ENCODE measurements around the gene COL1A2.

The COL1A2 gene

DNA sequence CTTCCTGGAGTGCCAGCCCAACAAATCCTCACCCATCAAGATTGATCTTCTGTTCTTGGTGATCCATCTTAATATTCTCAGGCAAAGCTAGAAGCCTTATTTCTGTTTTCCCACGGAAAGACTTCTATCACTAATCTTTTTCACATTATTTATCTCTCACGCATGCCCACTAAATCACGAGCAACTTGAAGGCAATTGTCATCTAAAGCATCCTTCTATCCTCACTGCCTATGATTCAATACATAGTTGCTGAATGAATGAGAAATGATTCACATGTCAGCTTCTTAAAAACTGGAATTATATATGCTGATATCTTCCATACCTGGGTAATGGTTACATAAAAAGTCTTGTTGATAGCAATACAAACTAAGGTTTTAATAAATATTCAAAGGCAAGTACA is 12.6 kb upstream of the COL1A2 start:
- H3K4me1 ChIP-seq (ENCODE audit: insufficient read depth, low read length), result no peaks in the 10 kb centered on the region
- no peaks in the 10 kb centered on the region for H3K27me3 ChIP-seq (ENCODE audit: insufficient read depth, low read length, poor library complexity)
- H3K79me2 ChIP-seq (ENCODE audit: insufficient read depth, low read length), result no peaks in the 10 kb centered on the region
- H3K27ac ChIP-seq (ENCODE audit: low read length), result no peak overlapping the region
- ATAC-seq (ENCODE audit: insufficient read depth, low read depth) (no peak), DNase-seq (no peak)
- no peak overlapping the region for H3K4me2 ChIP-seq (ENCODE audit: insufficient read depth, low read length)
- H3K36me3 ChIP-seq (ENCODE audit: insufficient read depth, low read length), result no peaks in the 10 kb centered on the region
- no peak for TF ChIP-seq EZH2 (IDR thresholded peaks at IDR 0.05; ENCODE audit: borderline replicate concordance, low read depth, low read length, severe bottlenecking)
- TF ChIP-seq, protein P1, sequence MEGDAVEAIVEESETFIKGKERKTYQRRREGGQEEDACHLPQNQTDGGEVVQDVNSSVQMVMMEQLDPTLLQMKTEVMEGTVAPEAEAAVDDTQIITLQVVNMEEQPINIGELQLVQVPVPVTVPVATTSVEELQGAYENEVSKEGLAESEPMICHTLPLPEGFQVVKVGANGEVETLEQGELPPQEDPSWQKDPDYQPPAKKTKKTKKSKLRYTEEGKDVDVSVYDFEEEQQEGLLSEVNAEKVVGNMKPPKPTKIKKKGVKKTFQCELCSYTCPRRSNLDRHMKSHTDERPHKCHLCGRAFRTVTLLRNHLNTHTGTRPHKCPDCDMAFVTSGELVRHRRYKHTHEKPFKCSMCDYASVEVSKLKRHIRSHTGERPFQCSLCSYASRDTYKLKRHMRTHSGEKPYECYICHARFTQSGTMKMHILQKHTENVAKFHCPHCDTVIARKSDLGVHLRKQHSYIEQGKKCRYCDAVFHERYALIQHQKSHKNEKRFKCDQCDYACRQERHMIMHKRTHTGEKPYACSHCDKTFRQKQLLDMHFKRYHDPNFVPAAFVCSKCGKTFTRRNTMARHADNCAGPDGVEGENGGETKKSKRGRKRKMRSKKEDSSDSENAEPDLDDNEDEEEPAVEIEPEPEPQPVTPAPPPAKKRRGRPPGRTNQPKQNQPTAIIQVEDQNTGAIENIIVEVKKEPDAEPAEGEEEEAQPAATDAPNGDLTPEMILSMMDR (IDR thresholded peaks at IDR 0.05; ENCODE audit: borderline replicate concordance, extremely low read depth, low read length, poor library complexity, severe bottlenecking), result no peak
- H3K9me3 ChIP-seq (ENCODE audit: insufficient read depth, low read length, severe bottlenecking), result no peaks in the 10 kb centered on the region
- no peak overlapping the region for H3K4me3 ChIP-seq (ENCODE audit: low read depth in 1 of 2, low read length in 2 of 2)
- H4K20me1 ChIP-seq (ENCODE audit: insufficient read depth, low read length), result no peaks in the 10 kb centered on the region
- H2AFZ ChIP-seq (ENCODE audit: low read depth, low read length), result no peak overlapping the region
- H3K9ac ChIP-seq (ENCODE audit: low read depth, low read length), result no peak overlapping the region

DNA sequence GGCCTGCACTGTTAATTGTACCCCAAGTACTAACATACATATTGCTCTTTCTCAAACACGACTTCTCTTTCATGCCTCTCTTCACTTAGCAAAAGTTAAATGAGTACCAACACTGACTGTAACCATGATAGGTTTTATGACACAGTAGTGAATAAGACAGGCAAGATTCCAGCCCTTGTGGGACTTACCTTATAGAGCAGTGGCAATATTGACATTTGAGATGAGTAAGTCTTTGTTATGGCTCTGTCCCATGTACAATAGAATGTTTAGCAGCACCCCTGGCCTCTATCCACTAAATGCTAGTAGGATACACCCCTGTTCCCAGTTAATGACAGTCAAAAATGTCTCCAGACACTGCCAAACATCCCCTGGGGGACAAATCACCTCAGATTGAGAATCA is 11.9 kb upstream of the COL1A2 start:
- Histone ChIP-seq H2AFZ (ENCODE audit: low read depth, low read length) (no peak overlapping the region), H3K79me2 (ENCODE audit: insufficient read depth, low read length) (no peaks in the 10 kb centered on the region), H3K9me3 (ENCODE audit: insufficient read depth, low read length, severe bottlenecking) (no peaks in the 10 kb centered on the region), H3K4me1 (ENCODE audit: insufficient read depth, low read length) (no peaks in the 10 kb centered on the region), H3K4me3 (ENCODE audit: low read depth in 1 of 2, low read length in 2 of 2) (no peak overlapping the region), H3K27ac (ENCODE audit: low read length) (no peak overlapping the region), H3K4me2 (ENCODE audit: insufficient read depth, low read length) (no peak overlapping the region), H3K36me3 (ENCODE audit: insufficient read depth, low read length) (no peaks in the 10 kb centered on the region), H3K27me3 (ENCODE audit: insufficient read depth, low read length, poor library complexity) (no peaks in the 10 kb centered on the region), H4K20me1 (ENCODE audit: insufficient read depth, low read length) (no peaks in the 10 kb centered on the region), H3K9ac (ENCODE audit: low read depth, low read length) (no peak overlapping the region)
- DNase-seq, result no peak
- ATAC-seq (ENCODE audit: insufficient read depth, low read depth), result no peak
- no peak for TF ChIP-seq EZH2 (IDR thresholded peaks at IDR 0.05; ENCODE audit: borderline replicate concordance, low read depth, low read length, severe bottlenecking)
- TF ChIP-seq, protein P1 (IDR thresholded peaks at IDR 0.05; ENCODE audit: borderline replicate concordance, extremely low read depth, low read length, poor library complexity, severe bottlenecking), result no peak

DNA sequence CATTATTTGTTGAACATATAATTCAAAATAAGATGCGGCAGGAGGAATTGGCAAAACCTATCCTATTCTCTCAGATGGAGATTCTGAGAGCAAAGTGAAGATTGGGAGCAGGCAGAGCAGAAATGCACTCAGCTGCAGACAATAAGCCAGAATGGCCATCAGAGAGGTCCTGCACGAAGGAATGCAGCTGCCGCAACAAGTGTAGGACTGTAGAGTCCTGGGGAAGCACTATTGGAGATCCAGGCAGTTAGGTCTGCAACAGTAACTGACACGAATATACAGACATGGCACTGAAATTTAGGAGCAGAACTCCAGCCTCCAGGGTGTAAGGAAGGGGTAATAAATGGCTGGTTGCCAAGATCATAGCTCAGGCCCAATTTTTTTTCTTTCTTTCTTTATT is 10.4 kb upstream of the COL1A2 start:
- Histone ChIP-seq H3K27me3 (ENCODE audit: insufficient read depth, low read length, poor library complexity) (no peaks in the 10 kb centered on the region), H3K36me3 (ENCODE audit: insufficient read depth, low read length) (no peaks in the 10 kb centered on the region), H3K79me2 (ENCODE audit: insufficient read depth, low read length) (no peaks in the 10 kb centered on the region), H2AFZ (ENCODE audit: low read depth, low read length) (no peak overlapping the region), H3K4me2 (ENCODE audit: insufficient read depth, low read length) (no peak overlapping the region), H3K9me3 (ENCODE audit: insufficient read depth, low read length, severe bottlenecking) (no peaks in the 10 kb centered on the region), H4K20me1 (ENCODE audit: insufficient read depth, low read length) (no peaks in the 10 kb centered on the region), H3K4me1 (ENCODE audit: insufficient read depth, low read length) (no peaks in the 10 kb centered on the region), H3K27ac (ENCODE audit: low read length) (no peak overlapping the region), H3K4me3 (ENCODE audit: low read depth in 1 of 2, low read length in 2 of 2) (no peak overlapping the region), H3K9ac (ENCODE audit: low read depth, low read length) (no peak overlapping the region)
- no peak for DNase-seq
- TF ChIP-seq EZH2 (IDR thresholded peaks at IDR 0.05; ENCODE audit: borderline replicate concordance, low read depth, low read length, severe bottlenecking), result no peak
- TF ChIP-seq, protein P1 (IDR thresholded peaks at IDR 0.05; ENCODE audit: borderline replicate concordance, extremely low read depth, low read length, poor library complexity, severe bottlenecking), result no peak
- ATAC-seq (ENCODE audit: insufficient read depth, low read depth), result no peak

DNA sequence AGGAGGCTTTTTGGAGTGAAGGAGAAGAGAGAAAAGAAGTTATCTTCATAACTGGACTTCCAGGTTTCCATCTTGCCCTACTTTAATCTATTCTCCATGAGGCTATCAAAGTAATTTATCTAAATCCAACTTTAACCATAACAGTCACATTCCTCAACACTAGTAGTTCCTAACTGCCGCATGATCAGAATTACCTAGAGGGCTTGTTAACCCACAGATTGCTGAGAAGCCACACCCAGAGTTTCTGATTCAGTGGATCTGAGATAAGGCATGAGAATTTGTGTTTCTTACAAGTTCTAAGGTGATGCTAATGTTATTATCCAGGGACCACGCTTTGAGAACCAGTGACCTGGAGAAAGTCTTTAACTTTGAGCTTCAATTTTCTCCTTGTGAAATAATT is 8.3 kb upstream of the COL1A2 start:
- no peak overlapping the region for H3K9ac ChIP-seq (ENCODE audit: low read depth, low read length)

More for the DNA sequence above, 8.3 kb upstream of the COL1A2 start:
- no peaks in the 10 kb centered on the region for H3K27me3 ChIP-seq (ENCODE audit: insufficient read depth, low read length, poor library complexity)
- H2AFZ ChIP-seq (ENCODE audit: low read depth, low read length), result no peak overlapping the region
- no peaks in the 10 kb centered on the region for H3K79me2 ChIP-seq (ENCODE audit: insufficient read depth, low read length)
- ATAC-seq (ENCODE audit: insufficient read depth, low read depth), result no peak
- H3K36me3 ChIP-seq (ENCODE audit: insufficient read depth, low read length), result no peaks in the 10 kb centered on the region
- no peaks in the 10 kb centered on the region for H3K4me1 ChIP-seq (ENCODE audit: insufficient read depth, low read length)
- no peak overlapping the region for H3K27ac ChIP-seq (ENCODE audit: low read length)
- H4K20me1 ChIP-seq (ENCODE audit: insufficient read depth, low read length), result no peaks in the 10 kb centered on the region
- H3K4me3 ChIP-seq (ENCODE audit: low read depth in 1 of 2, low read length in 2 of 2), result no peak overlapping the region
- H3K9me3 ChIP-seq (ENCODE audit: insufficient read depth, low read length, severe bottlenecking), result no peaks in the 10 kb centered on the region
- TF ChIP-seq, protein P1 (IDR thresholded peaks at IDR 0.05; ENCODE audit: borderline replicate concordance, extremely low read depth, low read length, poor library complexity, severe bottlenecking), result no peak
- TF ChIP-seq EZH2 (IDR thresholded peaks at IDR 0.05; ENCODE audit: borderline replicate concordance, low read depth, low read length, severe bottlenecking), result no peak
- no peak overlapping the region for H3K4me2 ChIP-seq (ENCODE audit: insufficient read depth, low read length)
- DNase-seq, result no peak
